Common myeloid progenitor, CD34-positive (primary cell): ENCODE measurements around the gene IGSF21.

ENCODE experiments used
- CTCF ChIA-PET: fragments of 350-600 bp; sonication (Branson Sonifier 250); formaldehyde crosslinking; loops from one replicate; lab custom pipeline; 2021; ENCODE audit warnings: antibody characterized with exemption; lab: Charles Lee
- POLR2A ChIA-PET: fragments of 350-600 bp; sonication (Branson Sonifier 250); formaldehyde crosslinking; loops from one replicate; lab custom pipeline; 2021; ENCODE audit warnings: antibody characterized with exemption; lab: Charles Lee
- DNase-seq, 3 donors: peaks; one replicate each; pipeline versions ENCODE4 v3.0.0 to v3.0.0-alpha.2; 2013
- H3K27ac ChIP-seq, 2 experiments: 1 replicate in 1 of 2; 2 replicates in 1 of 2; pipeline ENCODE4 v1.7.0; 2013; ENCODE audit warnings: inconsistent platforms in 2 of 2, low read length in 2 of 2, mild to moderate bottlenecking in 2 of 2, low read depth in 1 of 2, moderate library complexity in 1 of 2; ENCODE audit not compliant: severe bottlenecking in 2 of 2, insufficient read depth in 1 of 2, poor library complexity in 1 of 2
- H3K27me3 ChIP-seq, 5 experiments: replicated peaks in 2 of 5; 1 replicate in 3 of 5; 2 replicates in 2 of 5; pipeline versions ENCODE4 v1.6.1 to v1.7.0; 2013; ENCODE audit warnings: low read length in 4 of 5, mild to moderate bottlenecking in 2 of 5, moderate library complexity in 2 of 5, inconsistent platforms in 1 of 5; ENCODE audit not compliant: insufficient read depth in 5 of 5, control insufficient read depth in 4 of 5
- H3K36me3 ChIP-seq, 4 experiments: 1 replicate in 2 of 4; 2 replicates in 2 of 4; pipeline versions ENCODE4 v1.6.1 to v1.7.0; 2013; ENCODE audit warnings: low read length in 3 of 4, control low read depth in 1 of 4, mild to moderate bottlenecking in 1 of 4; ENCODE audit not compliant: control insufficient read depth in 4 of 4, insufficient read depth in 4 of 4
- H3K4me1 ChIP-seq, 4 experiments: 1 replicate in 3 of 4; 2 replicates in 1 of 4; pipeline versions ENCODE4 v1.6.1 to v1.7.1; 2013; ENCODE audit warnings: low read length in 3 of 4, mild to moderate bottlenecking in 3 of 4, control low read depth in 1 of 4, inconsistent platforms in 1 of 4, moderate library complexity in 1 of 4; ENCODE audit not compliant: control insufficient read depth in 4 of 4, insufficient read depth in 4 of 4; ENCODE audit errors: control extremely low read depth in 1 of 4
- H3K4me3 ChIP-seq, 7 experiments: 1 replicate in 4 of 7; 2 replicates in 3 of 7; pipeline versions ENCODE4 v1.5.1 to v1.7.0; 2013; ENCODE audit warnings: mild to moderate bottlenecking in 7 of 7, low read length in 6 of 7, moderate library complexity in 6 of 7, inconsistent platforms in 2 of 7, low read depth in 2 of 7, control low read depth in 1 of 7; ENCODE audit not compliant: insufficient read depth in 4 of 7, control insufficient read depth in 1 of 7; ENCODE audit errors: extremely low read depth in 1 of 7
- H3K9me3 ChIP-seq, 5 experiments: 1 replicate in 4 of 5; 2 replicates in 1 of 5; pipeline versions ENCODE4 v1.6.1 to v1.7.1; 2013; ENCODE audit warnings: low read length in 4 of 5, mild to moderate bottlenecking in 2 of 5, inconsistent platforms in 1 of 5, low read depth in 1 of 5, moderate library complexity in 1 of 5; ENCODE audit not compliant: control insufficient read depth in 4 of 5, insufficient read depth in 2 of 5; ENCODE audit errors: control extremely low read depth in 1 of 5
- WGBS: methylation state at CpG from one replicate; pipeline ENCODE4 v1.1.5; 2013; ENCODE audit not compliant: insufficient coverage; 5-methylcytosine and 5-hydroxymethylcytosine counted together

The IGSF21 gene

DNA sequence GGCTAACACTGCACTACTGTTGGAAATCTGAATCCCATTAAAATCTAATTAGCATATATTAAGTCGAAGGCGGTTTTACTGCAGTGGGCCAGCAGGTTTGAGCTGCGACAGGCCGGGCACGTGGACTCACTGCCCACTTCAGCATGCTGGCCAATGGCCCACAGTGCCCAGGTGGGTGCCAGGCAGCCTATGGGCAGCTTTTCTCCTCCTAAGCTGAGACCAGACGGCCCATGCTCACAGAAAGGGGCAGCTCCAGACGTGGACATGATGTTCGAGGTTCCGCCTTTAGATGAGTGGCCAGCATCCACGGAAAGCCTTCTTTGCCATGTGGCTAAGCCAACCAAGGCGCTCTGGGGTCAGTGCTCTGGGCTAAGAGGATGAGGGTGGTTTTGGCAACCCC is 283.4 kb downstream of the IGSF21 start:
- DNase-seq = no peak
- Histone ChIP-seq H3K4me1 (no peaks in the 10 kb centered on the region), H3K36me3 (no peaks in the 10 kb centered on the region), H3K4me3 (no peak overlapping the region), H3K27me3 (peaks cover 0 to 41% (median 6%) of the 10 kb centered on the region in 5 experiments), H3K9me3 (no peaks in the 10 kb centered on the region), H3K27ac (no peak overlapping the region)
- CTCF ChIA-PET = no interaction called here
- 93% methylated on average over 9 of the region's 11 CpGs for WGBS
- POLR2A ChIA-PET = no interaction called here

DNA sequence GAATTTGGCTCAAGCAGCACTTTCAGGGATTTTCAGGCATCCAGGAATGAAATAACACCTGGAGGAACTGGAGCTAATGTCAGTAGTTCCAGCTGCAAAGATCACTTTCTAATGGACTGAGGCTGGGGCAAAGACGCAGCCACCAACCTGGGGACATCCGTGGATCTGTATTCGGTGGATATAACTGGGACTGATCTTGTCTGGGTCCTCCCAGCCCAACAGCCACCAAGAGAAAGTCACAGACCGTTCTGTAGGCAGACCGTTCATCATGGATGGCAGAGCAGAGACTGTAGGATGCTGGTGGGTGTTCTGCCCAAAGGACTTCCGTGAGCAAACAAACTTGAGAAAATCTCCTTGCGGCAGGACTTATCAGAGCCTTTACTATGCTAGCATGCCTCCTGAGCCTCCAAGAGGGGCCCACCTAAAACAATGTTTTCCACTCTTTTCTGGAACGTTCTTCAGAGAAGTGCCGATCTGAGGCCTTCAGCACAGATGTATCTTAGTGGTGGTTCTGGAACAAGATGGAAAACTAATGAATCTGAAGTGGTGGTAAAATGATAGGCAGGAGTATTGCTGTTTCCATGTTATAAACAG is 287.1 kb downstream of the IGSF21 start:
- Histone ChIP-seq H3K9me3 (no peaks in the 10 kb centered on the region), H3K4me3 (no peak overlapping the region), H3K36me3 (no peaks in the 10 kb centered on the region), H3K27me3 (peaks cover 0 to 41% (median 7%) of the 10 kb centered on the region in 5 experiments), H3K4me1 (no peaks in the 10 kb centered on the region), H3K27ac (no peak overlapping the region)
- ChIA-PET CTCF (no interaction called here), POLR2A (no interaction called here)
- no peak for DNase-seq
- WGBS = 87% methylated on average over 8 of the region's 9 CpGs

DNA sequence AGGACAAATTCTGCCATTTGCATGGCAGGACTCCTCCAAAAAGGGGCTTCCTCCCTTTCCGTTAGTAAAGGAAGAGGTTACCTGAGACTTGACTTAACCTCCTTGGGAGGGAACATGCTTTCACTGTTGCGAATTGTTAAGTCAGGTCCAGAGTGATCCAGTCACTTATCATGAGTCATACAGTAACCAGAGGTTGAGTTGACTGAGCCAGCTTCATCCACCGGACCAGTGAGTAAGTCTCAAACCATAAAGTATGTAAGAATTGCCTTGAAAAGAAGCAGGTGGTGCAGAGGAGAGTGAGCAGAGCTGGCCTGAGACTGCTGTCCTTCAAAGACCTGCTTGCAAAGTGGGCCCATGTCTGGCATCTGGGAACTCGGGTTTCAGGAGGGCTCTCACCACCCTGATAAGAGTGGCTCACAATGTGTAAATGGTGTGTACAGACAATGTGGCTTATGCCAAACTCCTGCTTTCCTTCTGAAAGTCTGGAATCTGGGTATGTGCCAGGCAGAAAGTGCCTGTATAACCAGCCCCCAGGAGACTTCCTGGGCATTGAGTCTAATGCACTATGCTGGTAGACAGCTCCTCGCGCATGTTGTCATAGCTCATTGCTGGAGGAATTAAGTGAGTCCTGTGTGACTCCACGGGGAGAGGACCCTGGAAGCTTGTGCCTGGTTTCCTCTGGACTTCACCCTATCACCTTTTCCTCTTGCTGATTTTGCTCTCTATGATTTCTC is 288.8 kb downstream of the IGSF21 start:
- Histone ChIP-seq H3K36me3 (no peaks in the 10 kb centered on the region), H3K27ac (no peak overlapping the region), H3K27me3 (peaks cover 0 to 41% (median 7%) of the 10 kb centered on the region in 5 experiments), H3K4me3 (no peak overlapping the region), H3K4me1 (no peaks in the 10 kb centered on the region), H3K9me3 (no peaks in the 10 kb centered on the region)
- WGBS = 72% methylated on average over 7 of the region's 7 CpGs
- peak in 1 of 3 donors; percentile 0 for DNase-seq
- ChIA-PET CTCF (no interaction called here), POLR2A (no interaction called here)

DNA sequence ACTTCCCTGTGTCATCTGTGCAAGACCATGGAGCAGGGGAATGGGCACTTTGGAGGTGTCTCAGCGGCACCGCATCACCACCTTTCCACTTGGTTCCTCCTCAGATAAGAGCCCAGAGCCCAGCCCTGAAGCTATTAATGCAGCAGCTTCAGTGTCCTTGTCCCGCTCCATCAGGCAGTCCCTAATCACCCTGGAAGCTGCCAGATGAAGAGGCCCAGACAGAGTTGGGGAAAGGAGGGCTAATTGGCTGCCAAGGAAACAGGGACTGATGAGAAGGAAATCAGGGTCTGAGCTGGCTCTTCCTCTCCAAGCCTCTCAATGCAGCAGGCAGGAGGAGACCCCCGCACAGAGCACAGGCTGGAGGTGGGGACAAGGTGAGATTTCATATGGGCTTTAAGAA is 290.0 kb downstream of the IGSF21 start:
- 61% methylated on average over 2 of the region's 4 CpGs for WGBS
- DNase-seq = no peak
- H3K27ac ChIP-seq = no peak overlapping the region
- H3K36me3 ChIP-seq = no peaks in the 10 kb centered on the region
- no peaks in the 10 kb centered on the region for H3K4me1 ChIP-seq
- ChIA-PET CTCF (no interaction called here), POLR2A (no interaction called here)
- H3K9me3 ChIP-seq = no peaks in the 10 kb centered on the region
- no peak overlapping the region for H3K4me3 ChIP-seq
- H3K27me3 ChIP-seq = peaks cover 0 to 46% (median 7%) of the 10 kb centered on the region in 5 experiments

DNA sequence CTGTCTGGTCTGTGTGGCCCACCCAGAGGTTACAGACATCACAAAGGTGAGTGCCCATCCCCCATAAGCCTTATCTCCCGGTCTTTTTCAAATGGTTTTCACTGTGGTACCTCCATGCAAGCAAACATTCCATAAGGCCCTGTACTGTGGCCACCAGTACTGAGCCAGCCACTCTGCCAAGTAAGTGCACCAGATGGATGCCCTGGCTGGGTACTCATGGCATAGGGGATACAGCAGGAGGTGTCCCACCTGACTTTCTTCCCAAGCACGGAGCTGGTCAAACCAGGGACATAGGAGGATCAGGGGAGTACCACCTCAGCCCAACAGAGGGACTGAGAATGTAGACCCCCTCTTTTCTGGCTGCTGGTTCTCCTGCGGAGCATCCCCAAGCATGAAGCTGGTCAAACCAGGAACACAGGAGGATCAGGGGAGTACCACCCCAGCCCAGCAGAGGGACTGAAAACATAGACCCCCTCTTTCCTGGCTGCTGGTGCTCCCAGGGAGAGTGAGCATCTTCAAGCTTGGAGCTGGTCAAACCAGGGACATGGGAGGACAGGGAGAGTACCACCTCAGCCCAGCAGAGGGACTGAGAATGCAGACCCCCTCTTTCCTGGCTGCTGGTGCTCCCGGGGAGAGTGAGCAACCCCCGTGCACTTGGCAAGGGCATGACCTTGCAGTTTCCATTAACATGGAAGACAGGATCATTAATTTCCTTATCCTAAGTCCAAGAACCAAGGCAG is 291.4 kb downstream of the IGSF21 start:
- DNase-seq = no peak
- CTCF ChIA-PET = no interaction called here
- 49% methylated on average over 4 of the region's 5 CpGs for WGBS
- H3K27me3 ChIP-seq = peaks cover 0 to 56% (median 9%) of the 10 kb centered on the region in 5 experiments
- POLR2A ChIA-PET = no interaction called here
- H3K27ac ChIP-seq = no peak overlapping the region
- H3K4me3 ChIP-seq = no peak overlapping the region
- H3K9me3 ChIP-seq = no peaks in the 10 kb centered on the region
- no peaks in the 10 kb centered on the region for H3K4me1 ChIP-seq
- no peaks in the 10 kb centered on the region for H3K36me3 ChIP-seq

DNA sequence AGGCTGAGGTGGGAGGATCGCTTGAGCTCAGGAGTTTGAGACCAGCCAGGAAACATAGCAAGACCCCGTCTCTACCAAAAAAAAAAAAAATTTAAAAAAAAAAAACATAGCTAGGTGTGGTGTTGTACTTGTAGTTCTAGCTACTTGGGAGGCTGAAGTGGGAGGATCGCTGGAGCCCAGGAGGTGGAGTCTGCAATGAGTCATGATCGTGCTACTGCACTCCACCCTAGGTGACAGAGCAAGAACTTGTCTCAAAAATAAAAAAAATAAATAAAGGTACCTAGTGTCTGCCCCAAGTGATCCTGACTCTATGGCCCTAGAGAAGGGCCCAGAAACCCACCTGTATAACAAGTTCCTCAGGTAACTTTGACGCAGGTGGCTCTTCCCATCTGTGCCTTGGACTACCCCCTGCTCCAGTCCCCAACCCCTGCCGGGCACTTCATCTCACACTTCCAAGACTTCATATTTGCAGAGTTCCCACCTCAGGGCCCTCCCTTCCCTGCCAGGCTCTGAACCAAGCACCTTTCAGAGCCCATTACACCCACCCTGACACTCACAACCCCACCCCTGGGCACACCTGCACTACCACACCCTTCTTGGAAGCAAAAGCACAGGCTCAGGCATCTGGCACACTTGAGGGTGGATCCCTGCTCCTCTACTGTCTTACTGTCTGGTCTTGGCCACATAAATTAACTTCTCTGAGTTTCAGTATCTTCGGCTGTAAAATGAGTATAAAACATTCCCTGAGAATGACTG is 292.9 kb downstream of the IGSF21 start:
- Histone ChIP-seq H3K36me3 (no peaks in the 10 kb centered on the region), H3K4me1 (no peaks in the 10 kb centered on the region), H3K27ac (no peak overlapping the region), H3K27me3 (peaks cover 0 to 61% (median 9%) of the 10 kb centered on the region in 5 experiments), H3K4me3 (no peak overlapping the region), H3K9me3 (peaks cover 0 to 2% (median 0%) of the 10 kb centered on the region in 5 experiments)
- WGBS = 85% methylated on average over 3 of the region's 7 CpGs
- no peak for DNase-seq
- CTCF ChIA-PET = no interaction called here
- POLR2A ChIA-PET = no interaction called here
